Activated naive CD4-positive, alpha-beta T cell (primary cell): ENCODE measurements around the gene HRH3.

Source experiments
- DNase-seq, 4 experiments: peaks; one replicate each; lab custom pipeline; 2025; lab: John Stamatoyannopoulos, UW

Gene HRH3

DNA sequence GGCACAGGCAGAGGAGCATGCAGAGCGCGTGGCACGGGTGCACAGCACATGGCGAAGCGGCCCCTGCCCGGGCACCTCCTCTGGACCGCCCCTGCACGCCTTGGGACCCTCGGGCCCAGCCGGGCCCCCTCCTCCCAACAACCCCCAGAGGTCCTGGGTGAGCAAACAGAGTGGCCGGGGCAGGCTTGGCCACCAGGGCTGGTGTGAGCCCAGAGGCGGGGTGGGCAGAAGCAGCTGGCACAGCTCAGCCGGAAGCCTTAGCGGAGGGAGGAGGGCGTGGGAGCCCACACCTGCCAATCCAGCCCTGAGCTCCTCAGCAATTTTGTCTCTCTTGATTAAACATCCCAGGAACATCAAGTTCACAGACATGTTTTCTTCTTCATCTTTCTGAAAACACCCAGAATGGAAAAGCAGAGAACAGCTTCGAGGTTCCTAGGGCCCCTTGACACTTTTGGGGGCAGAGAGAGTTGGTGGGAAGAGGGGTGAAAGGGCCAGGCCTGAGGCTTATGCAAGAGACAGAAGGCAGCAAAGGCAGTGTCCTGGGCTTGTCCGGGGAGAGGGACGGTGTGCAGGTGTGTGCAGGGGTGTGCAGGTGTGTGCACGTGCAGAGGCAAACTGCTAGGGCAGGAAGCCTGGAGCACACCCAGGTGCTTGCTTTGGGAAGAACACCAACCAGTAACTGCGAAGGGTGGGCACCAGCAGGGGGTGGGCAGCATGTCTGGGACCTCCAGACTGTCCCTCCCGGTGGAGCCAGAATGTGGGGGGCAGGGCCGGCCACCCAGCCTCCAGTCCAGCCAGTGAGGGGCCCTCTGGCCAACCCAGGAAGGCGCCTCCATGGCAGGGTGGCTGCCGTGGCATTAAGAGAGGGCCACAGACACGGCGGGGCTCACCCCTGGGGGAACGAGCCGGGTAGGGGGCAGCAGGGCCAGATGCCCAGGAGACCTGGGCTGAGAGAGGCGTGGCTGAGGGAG is 4.8 kb downstream of the HRH3 start:
- DNase-seq = no peak

GRCh38 chr20:62214067-62214466 is 6.0 kb downstream of the HRH3 start:
- DNase-seq = no peak

GRCh38 chr20:62212299-62212698 is 7.8 kb downstream of the HRH3 start:
- no peak for DNase-seq

DNA sequence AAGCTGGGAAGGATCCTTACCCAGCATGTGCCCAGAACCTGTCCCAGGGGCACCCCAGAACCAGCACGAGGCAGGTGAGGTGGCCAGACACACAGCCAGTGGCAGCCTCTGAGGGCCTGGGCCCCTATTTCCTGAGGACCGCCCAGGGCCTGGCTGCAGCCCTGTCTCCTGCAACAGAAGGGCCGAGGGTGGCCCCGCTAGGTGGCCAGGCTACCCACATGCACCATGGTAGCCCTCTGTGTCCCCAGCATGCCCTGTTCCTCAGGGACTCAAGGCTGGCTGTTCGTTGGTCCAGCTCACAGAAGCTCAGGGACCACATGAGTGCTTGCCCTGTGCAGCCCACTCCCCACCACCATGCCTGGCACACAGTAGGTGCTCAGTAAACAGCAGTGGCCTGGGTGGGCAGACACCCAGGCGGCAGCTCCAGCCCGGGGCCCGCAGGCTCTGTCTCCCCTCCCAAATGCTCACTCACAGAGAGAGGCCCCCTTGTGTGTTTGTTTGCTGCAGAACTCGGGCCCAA is 8.2 kb downstream of the HRH3 start:
- no peak for DNase-seq

DNA sequence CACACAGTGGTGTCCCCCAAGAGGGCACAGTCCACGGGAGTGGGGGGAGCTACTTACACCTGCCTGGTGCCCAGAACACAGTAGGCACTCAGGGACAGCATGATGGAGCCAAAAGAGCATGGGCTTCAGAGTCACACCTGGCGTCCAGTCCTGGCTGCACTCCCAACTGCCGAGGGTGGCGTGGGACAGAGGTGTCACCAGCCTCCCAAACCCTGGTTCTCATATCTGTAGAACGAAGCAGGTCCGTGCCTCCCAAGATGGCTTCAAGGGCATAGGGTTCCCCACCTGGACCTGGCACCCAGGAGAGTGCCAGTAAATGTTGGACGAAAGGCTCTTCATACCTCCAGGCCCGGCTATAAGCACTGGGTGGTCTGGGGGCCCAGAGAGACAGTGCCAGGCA is 8.9 kb downstream of the HRH3 start:
- no peak for DNase-seq

GRCh38 chr20:62210496-62210855 is 9.6 kb downstream of the HRH3 start:
- DNase-seq = no peak

DNA sequence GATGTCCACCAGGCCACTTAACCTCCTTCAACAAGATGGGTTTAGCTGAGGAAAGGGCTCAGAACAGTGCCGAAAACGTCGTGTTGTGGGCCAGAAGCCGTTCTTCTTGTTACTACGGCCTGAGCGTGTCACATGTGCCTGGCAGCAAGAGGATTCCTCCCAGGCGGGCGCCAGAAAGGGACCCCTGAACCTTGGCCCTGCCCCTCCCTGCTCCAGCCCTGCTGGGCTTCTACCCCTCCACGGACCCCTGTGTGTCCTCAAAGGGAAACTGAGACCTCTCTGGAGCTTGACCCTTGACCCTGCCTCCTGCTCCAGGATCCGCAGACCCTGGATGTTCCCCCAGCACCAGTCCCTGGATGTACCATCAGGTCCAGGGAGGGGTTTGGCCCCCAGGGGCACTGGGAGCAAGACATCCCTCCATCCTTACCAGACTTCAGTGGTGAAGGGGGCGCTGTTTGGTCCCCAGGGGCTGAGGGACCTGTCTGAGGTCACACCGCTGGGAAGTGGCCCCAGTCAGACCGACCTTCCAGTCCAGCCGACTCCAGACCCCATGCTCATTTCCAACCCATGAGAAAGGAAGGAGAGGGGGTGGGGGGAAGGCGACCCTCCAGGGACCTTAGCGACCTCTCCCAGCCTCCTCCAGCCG is 10.1 kb downstream of the HRH3 start:
- no peak for DNase-seq

DNA sequence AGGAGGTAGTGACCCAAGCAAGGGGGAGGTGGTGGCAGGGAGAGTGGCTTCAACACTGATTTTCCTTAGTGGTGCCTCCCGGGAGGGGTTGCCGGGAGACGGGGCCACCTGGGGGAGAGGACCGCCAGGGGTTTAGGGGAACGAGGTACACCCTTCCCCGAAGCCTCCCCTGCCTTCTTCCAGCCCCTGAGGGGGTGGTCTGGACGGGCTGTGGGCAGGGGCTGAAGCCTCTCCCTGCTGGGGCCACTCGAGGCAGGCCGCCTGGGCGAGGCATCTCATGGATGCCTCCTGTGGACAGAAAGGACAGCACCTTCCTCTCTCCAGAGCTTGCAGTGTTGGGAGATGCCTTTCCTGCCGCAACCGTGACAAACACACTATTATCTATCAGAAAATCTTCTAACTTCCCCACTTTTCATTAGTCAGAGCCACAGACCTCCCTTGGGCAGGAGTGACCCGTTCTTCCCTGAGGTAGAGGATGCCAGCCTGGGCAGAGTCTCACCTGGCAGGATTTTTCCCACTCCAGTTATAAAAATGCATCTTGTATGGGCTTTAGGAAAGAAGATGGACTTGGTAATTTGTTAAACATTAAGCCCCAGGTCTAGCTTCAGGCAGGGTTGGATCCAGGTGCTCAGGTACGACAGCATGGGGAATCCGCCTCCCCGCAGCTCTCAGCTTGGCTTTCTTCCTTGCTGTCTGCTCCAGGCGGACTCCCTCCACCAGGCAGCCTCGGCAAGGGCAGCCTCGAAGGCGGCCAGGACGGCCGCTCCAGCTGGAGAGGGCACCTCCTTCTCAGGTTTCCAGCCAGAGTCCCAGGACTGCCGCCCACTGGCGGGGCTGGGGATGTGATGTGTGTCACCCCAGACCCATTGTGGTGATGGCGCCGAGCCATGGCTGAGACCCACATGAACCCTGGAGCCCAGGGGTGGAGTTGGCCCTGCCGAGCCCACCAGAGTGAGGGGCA is 11.0 kb downstream of the HRH3 start:
- no peak for DNase-seq

DNA sequence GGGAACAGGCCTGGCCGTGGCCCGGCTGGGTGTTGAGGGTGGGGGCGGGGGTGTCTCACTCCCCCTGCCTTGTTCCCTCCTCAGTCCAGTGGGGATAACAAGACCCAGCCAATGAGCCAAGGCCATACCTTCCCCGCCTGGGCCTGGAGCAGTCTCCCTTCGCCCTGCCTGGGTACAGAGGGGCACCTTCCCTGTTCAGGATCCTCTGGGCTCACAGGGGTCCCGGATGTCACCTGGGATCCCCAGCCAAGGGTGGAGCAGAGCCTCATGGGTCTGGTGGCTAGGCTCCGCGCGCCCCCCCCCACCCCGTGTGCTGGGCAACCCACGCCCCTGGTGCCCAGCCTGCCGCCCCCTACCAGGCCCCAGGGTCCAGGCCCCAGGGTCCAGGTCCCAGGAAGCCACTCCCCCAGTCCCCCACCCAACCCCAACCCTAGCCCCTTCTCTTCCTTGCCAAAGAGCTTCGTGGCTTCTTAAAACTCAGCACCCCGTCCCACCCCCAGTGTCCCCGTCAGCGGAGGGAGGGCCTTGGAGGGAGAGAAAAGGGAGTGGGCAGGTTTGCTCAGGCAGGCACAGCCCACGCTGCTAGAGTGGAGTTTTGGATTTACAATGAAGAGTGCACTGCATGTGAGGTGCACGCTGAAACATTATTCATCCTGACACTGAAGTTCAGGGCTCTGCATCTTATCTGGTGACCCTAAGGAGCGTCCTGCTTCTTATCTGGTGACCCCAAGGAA is 11.8 kb downstream of the HRH3 start:
- DNase-seq = no peak

- DNase-seq = no peak
Observed at GRCh38 chr20:62206388-62206775, 13.7 kb downstream of the HRH3 start.

- no peak for DNase-seq
Observed at GRCh38 chr20:62205618-62206387, 14.3 kb downstream of the HRH3 start.

DNA sequence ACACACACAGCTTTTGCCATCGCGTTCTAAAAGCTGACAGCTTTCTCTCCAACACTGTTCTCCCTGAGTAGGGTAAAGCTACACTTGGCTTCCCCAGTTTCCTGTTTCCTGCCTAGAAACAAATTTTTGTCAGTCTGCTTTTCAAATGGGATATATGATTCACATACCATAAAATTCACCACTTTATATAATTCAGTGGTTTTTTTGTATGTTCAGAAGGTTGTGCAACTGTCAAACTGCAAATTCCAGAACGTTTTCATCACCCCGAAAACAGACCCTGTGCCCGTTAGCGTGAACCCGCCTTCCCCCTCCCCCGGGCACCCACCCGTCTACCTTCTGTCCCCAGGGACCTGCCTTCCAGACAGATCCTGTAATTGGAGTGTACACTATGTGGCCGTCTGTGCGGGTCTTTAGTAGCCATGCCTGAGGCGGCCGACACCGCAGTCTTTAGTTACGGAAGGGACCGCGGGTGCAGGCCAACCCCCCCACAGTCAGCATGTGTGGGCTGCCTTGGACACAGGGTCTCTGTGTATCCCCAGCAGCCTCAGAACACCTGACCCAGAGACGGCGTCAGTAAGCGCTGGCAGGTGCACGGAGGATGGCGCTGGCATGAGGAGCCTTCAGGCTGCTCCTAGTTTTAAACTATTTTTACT is 16.6 kb downstream of the HRH3 start:
- DNase-seq = no peak

DNA sequence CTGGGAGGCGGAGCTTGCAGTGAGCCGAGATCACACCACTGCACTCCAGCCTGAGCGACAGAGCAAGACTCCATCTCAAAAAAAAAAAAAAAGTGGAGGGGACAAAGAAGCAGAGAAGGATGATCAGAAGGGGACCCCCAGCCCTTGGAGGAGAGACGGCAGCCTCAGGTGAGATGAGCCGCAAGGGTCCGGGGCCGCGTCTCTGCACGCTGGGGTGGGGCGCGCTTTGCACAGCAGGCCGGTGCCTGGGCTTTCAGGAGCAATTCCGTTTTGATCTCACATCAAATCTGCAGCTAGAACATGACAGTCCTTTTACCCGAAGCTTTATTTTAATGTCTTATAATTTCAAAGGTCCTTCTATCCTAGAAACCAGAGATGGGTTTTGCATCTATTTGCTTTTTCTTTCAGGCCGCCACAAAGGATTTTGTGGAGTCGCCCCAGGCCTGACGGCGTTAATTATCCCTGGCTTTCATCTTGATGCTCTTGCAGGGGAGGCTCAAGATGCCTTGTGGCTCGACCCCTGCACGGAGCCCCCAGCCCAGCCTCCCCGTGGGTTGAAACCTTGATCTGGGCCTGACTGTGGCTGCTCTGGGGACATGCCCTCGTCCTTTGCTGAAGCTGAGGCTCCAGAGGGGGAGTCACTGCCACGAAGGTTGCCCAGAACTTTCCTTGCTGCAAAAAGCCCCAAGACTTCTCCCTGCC is 17.3 kb downstream of the HRH3 start:
- no peak for DNase-seq

DNA sequence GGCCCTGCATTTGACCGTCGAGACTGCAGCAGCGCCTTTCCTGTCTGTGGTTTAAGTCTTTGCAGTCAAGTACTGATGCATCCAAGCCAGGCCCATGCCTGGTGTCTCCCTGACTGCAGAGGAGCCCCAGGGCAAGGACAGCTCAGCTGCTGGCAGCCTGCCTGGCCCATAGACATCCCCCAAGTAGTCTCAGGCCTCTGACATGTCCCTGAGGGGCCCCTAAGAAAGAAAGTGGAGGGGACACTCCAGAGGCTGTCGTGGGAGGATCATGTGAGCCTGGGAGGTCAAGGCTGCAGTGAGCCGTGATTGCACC is 18.0 kb downstream of the HRH3 start:
- no peak for DNase-seq

GRCh38 chr20:62201173-62202082 is 18.6 kb downstream of the HRH3 start:
- DNase-seq = no peak

- DNase-seq = no peak
Observed at GRCh38 chr20:62200491-62201172, 19.4 kb downstream of the HRH3 start.

DNA sequence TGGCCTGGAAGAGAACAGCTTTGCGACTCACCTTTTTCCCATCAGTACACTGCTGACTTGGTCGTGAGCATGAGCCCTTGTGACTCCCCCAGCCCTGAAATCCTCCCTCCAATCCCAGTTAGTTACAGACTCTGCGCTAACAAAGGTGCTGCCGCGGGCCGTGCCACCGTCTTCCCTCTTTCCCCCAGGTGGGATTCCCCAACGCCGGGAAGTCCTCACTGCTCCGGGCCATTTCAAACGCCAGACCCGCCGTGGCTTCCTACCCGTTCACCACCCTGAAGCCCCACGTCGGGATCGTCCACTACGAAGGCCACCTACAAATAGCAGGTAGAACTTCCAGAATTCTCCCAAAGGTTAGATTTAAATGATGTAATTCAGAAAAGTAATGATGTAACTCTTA is 21.1 kb downstream of the HRH3 start:
- no peak for DNase-seq

- no peak for DNase-seq
Observed at GRCh38 chr20:62198496-62198895, 21.6 kb downstream of the HRH3 start.
